CD4-positive, alpha-beta T cell treated with Interleukin-15 for 1 hour (primary cell): ENCODE measurements around the gene PIK3C2G.
"Not testable (repeated sequence)": the region's sequence is repeated elsewhere in the genome, so short reads cannot be mapped to it uniquely, and the experiment has no call there.

ENCODE experiments used
- DNase-seq: peaks from one replicate; pipeline ENCODE4 v3.0.0-alpha.2; 2020

PIK3C2G gene, protein sequence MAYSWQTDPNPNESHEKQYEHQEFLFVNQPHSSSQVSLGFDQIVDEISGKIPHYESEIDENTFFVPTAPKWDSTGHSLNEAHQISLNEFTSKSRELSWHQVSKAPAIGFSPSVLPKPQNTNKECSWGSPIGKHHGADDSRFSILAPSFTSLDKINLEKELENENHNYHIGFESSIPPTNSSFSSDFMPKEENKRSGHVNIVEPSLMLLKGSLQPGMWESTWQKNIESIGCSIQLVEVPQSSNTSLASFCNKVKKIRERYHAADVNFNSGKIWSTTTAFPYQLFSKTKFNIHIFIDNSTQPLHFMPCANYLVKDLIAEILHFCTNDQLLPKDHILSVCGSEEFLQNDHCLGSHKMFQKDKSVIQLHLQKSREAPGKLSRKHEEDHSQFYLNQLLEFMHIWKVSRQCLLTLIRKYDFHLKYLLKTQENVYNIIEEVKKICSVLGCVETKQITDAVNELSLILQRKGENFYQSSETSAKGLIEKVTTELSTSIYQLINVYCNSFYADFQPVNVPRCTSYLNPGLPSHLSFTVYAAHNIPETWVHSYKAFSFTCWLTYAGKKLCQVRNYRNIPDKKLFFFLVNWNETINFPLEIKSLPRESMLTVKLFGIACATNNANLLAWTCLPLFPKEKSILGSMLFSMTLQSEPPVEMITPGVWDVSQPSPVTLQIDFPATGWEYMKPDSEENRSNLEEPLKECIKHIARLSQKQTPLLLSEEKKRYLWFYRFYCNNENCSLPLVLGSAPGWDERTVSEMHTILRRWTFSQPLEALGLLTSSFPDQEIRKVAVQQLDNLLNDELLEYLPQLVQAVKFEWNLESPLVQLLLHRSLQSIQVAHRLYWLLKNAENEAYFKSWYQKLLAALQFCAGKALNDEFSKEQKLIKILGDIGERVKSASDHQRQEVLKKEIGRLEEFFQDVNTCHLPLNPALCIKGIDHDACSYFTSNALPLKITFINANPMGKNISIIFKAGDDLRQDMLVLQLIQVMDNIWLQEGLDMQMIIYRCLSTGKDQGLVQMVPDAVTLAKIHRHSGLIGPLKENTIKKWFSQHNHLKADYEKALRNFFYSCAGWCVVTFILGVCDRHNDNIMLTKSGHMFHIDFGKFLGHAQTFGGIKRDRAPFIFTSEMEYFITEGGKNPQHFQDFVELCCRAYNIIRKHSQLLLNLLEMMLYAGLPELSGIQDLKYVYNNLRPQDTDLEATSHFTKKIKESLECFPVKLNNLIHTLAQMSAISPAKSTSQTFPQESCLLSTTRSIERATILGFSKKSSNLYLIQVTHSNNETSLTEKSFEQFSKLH (N-terminal part only)

DNA sequence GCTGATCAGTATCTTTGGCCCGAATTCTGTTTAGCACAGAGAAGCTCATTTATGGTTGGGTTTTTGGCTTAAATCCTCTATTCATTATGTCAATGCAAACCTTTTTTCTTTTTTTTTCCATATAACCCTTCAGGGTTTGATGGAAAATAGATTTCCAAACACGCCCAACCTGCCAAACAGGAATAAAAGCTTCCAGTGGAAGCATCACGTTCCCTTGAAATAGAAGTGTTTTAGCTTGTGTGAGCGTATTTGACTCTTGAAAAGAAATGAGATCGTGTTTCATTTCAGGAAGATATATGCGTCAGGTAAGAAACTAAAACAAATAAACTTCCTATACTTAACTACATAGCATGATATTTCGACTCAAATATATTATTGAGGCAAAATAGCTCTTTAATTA, at the start of gene PIK3C2G:
Gene PIK3C2G (plus strand): TSS at position 246 of the 400 bp plus-strand sequence. CDS start 20,564 bp downstream, outside the sequence.
- DNase-seq, result no peak

GRCh38 chr12:18217966-18218365, 43.4 kb upstream of the PIK3C2G start:
- DNase-seq, result no peak

DNA sequence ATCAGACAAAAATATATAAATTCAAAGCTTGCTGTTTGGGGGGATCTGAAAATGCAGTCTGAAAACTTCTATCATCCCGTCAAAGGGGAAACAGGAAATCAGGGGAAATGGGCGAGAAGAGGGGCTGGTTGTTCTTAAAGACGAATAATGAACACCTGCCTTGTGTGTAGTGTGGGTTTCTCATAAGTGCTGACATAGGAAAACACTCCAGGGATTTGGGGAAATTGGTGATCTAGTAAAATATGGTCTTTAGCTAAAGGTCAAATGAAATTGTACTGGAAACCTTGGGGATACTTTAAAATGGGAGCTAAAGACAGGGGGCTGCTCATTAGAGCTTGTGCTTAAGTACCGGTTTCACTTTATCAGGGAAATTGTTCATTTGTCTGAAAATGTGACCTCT, 39.6 kb upstream of the PIK3C2G start:
- no peak for DNase-seq

- DNase-seq, result no peak
These were observed 38.6 kb upstream of the PIK3C2G start for GRCh38 chr12:18222699-18223098.

GRCh38 chr12:18224745-18225144, 36.6 kb upstream of the PIK3C2G start:
- no peak for DNase-seq

GRCh38 chr12:18239526-18239925, 21.8 kb upstream of the PIK3C2G start:
- no peak for DNase-seq

DNA sequence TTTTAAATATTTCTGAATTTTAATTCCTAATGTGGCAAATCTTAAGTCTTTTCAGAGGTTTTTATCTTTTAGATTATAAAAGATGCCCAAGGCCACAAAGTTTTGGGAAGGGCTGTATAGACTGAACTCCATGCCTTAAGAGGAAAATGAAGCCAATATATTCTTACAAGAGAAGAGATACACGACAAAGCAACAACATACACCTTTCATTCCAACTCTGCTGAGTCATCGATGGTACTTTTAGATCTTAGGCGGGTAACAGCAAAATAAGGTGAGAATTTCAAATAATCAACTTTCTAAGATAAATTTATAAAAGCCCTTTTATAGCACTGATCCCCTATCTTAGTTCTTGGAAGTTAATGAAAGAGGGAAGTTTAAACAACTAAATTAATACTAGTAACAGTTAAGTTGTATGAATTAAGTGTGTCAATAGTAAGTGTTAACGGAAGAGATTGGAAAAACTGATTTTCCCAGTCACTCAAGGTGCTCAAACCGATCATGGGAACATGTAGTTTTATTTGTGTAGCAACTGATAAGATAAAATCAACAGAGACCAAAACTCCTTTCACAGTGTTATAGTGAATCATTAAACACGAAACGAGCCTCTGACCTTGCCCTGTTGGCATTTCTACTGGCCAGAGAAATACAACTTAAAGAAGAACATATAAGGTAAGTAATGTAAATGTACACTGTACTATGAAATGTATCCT, 18.8 kb upstream of the PIK3C2G start:
- DNase-seq, result no peak

- no peak for DNase-seq
These were observed 18.1 kb upstream of the PIK3C2G start for GRCh38 chr12:18243238-18243637.

- no peak for DNase-seq
These were observed 15.3 kb upstream of the PIK3C2G start for GRCh38 chr12:18246066-18246465.

GRCh38 chr12:18250313-18250916, 10.9 kb upstream of the PIK3C2G start:
- DNase-seq, result no peak

GRCh38 chr12:18254081-18254480, 7.2 kb upstream of the PIK3C2G start:
- no peak for DNase-seq

- DNase-seq, result not testable (repeated sequence)
These were observed 6.3 kb upstream of the PIK3C2G start for GRCh38 chr12:18255004-18255403.

DNA sequence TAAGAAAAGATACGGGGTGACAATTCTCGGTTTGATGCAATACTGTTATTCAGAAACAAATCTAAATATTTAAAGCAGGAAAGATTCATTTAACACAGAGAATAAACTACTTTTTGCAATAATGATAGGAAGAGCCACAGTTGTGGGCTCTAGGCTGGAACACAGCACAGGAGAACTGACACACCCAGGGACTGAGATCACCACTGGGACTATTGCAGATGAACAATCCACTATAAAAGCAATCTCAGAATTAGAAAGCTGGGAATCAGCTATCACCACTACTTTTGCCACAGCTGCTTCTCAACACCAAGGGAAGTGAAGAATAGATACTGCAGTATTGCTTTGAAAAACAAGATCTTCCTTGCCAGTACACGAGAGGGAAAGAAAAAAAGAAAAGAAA, 4.1 kb upstream of the PIK3C2G start:
- no peak for DNase-seq

DNA sequence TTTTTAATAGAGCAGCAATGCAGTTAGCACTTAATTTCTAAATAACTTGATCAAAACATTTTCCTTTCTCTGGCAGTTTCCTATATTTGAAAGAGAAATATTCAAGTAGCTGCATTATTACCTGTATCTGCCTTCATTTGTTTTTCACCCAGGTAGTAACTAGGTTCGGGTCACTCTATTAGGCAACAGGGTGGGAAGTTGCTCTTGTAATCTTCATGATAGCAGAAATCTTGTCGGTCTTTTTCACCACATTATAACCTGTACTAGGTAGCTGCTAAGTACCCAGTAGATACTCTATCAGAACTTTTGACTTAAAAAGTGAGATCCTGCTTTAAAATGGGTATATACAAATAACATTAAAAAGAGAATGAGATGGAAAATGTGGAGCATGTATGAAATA, 2.4 kb upstream of the PIK3C2G start:
- DNase-seq, result no peak

DNA sequence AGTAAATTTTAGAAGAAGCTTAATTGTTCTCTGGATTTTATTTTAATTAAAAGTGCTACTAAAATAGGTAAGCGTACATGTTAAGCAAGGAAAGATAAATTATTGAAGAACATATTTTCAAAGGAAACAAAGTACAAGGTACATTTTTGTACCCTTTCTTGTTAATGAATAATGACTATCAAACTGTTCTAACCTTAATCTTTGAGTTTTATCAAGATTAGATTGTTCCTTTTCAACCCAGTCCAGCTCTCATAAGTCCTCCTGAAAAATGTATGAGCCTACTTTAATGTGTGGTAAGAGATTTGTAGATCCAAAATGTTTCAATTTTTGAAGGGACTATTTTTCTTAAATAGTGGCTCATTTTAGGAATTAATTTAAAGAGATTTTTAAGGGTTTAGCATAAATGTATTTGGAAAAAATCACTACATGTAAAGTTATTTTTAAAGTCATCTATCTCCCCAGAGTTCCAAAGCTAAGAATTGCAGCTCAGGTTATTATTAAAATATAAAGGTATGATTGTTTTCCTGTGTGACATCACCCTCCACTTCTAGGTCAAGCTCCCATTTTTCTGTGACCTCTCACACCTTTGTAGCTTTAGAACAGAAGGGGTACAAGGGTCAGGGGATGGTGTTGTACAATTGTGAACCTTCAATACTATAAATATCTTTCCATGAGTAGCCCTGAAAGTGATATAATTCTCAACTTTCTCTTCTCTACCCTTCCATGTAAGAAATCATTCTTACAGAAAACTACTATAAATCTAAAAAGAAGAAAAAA, 1.2 kb upstream of the PIK3C2G start:
- no peak for DNase-seq

GRCh38 chr12:18261906-18262305, 588 bp downstream of the PIK3C2G start:
- DNase-seq, result no peak

DNA sequence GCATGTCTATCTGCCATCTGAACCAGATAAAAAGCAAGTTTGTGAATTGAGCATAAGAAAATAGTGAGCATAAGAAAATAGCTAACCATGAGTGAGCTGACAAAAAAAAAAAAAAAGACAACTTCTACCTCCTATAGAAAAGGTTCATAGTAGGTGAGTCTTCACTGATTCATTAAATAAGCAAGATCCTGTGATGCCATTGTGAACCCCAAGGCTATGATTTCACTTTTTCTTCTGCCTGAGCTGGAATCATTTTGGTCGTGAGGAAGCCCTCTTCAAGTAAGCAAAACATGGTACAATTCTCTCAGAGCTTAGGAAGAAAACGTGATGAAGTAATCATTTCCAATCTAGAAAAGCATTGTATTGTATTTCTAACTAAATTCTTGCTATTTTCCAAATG, 1.2 kb downstream of the PIK3C2G start:
- no peak for DNase-seq

- no peak for DNase-seq
These were observed 3.3 kb downstream of the PIK3C2G start for GRCh38 chr12:18264581-18265075.

DNA sequence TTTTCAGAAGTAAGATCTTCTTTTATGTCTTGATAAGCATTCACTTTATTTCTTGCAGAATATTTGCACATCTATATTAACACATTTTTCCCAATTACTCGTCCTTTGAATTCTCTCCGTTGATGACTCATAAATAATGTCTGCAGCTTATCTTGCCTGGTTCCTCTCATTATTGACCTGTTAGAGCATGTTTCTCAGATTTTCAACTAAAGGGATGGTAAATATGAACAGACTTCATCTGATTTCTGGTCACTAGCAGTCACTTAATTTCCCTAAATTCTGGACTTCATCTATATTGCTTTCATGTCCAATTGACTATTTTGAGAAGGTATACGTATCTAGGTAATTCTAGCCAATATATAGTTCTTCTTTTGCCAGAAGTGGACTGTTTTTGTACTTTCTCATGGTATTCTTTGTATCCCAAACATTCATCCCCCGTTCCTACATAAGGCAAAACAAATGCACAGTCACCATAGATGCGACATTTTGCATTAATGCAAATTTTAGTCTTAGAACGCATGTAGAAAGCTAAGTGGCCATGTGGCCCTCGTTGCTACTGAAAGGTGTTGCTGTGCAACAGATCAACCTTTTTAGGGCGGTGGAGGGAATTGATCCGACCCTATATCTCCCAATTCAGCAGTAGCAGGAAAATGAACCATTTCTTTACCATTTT, 6.2 kb downstream of the PIK3C2G start:
- DNase-seq, result no peak

- DNase-seq, result no peak
These were observed 9.7 kb downstream of the PIK3C2G start for GRCh38 chr12:18270958-18271460.
